HCT116 (cell line): ENCODE measurements around the gene TROAP.

ENCODE experiments used
- CTCF ChIP-seq, 3 experiments: fragments of 200-600 bp in 1 of 3; sonication (generic) in 1 of 3; IDR thresholded peaks in 2 of 3; conservative IDR thresholded peaks in 1 of 3; 2 replicates each; pipeline ENCODE4 v1.5.1; 2012 to 2017; ENCODE audit warnings: low read depth in 2 of 3, low read length in 2 of 3, antibody characterized with exemption in 1 of 3, borderline replicate concordance in 1 of 3, control low read depth in 1 of 3, mild to moderate bottlenecking in 1 of 3, mixed read lengths in 1 of 3, mixed run types in 1 of 3, moderate library complexity in 1 of 3; ENCODE audit not compliant: insufficient read depth in 1 of 3
- POLR2AphosphoS5 ChIP-seq: IDR thresholded peaks from 2 replicates; pipeline ENCODE4 v1.6.1; 2011; ENCODE audit warnings: mild to moderate bottlenecking, low read depth, low read length, moderate library complexity
- SP1 ChIP-seq: IDR thresholded peaks from 2 replicates; pipeline ENCODE4 v1.6.1; 2012; ENCODE audit warnings: low read depth
- TCF7L2 ChIP-seq: IDR thresholded peaks from 2 replicates; pipeline ENCODE4 v1.7.0; 2011; ENCODE audit warnings: borderline replicate concordance, inconsistent platforms; ENCODE audit not compliant: insufficient read depth, insufficient read length; ENCODE audit errors: extremely low read depth
- YY1 ChIP-seq: IDR thresholded peaks from 2 replicates; pipeline ENCODE4 v1.6.1; 2011; ENCODE audit warnings: low read length, low read depth, moderate library complexity, mild to moderate bottlenecking; ENCODE audit not compliant: insufficient replicate concordance; ENCODE audit errors: extremely low read depth

- TF ChIP-seq POLR2AphosphoS5 (no peak), TCF7L2 (no peak), SP1 (no peak), CTCF (IDR thresholded peaks at IDR 0.05 in 2 of 3, conservative IDR thresholded peaks at IDR 0.05 in 1 of 3; ENCODE audit: borderline replicate concordance in 1 of 3, insufficient read depth in 1 of 3, low read depth in 2 of 3, low read length in 2 of 3) (no peak; a peak in 1 of 6 replicates), YY1 (no peak)
Measured at GRCh38 chr12:49366096-49366651, 43.1 kb downstream of the TROAP start.
